ENCODE measurements around the gene LRCOL1. TPM values are rescaled to one million over a fixed set of nuclear protein-coding genes. Genes with fewer than 3 reads are reported as not detected.

Gene LRCOL1
- polyA plus RNA-seq, 3 donors = not detected

GRCh38 chr12:132621657-132622435 lies 11.5 kb upstream of the LRCOL1 start:
- DNase-seq = no peak
- Histone ChIP-seq H3K9ac (ENCODE audit: insufficient read depth, low read length, poor library complexity, severe bottlenecking) (no peak overlapping the region), H3K9me3 (replicated peaks in 1 of 2; ENCODE audit: control insufficient read depth in 1 of 2, insufficient read depth in 1 of 2, low read length in 2 of 2) (peaks cover 11 to 13% of the 10 kb centered on the region in 2 donors), H3K27ac (ENCODE audit: low read depth in 1 of 2, low read length in 2 of 2) (no peak overlapping the region), H3K4me3 (replicated peaks in 1 of 3; ENCODE audit: low read depth in 2 of 3, low read length in 3 of 3) (no peak overlapping the region), H3K4me2 (replicated peaks; ENCODE audit: extremely low read depth, low read length, poor library complexity, severe bottlenecking) (no peak overlapping the region), H4K20me1 (ENCODE audit: insufficient read depth, low read length) (no peaks in the 10 kb centered on the region), H3K27me3 (ENCODE audit: control insufficient read depth in 2 of 2, insufficient read depth in 2 of 2, low read length in 2 of 2) (peaks cover 15 to 36% of the 10 kb centered on the region in 2 donors), H2AFZ (ENCODE audit: insufficient read depth, low read depth, low read length, poor library complexity, severe bottlenecking) (no peak overlapping the region), H3K79me2 (ENCODE audit: insufficient read depth, low read length) (no peaks in the 10 kb centered on the region), H3K36me3 (replicated peaks in 1 of 2; ENCODE audit: control insufficient read depth in 1 of 2, insufficient read depth in 2 of 2, low read length in 2 of 2) (peaks cover 23 to 24% of the 10 kb centered on the region in 2 donors), H3K4me1 (ENCODE audit: control insufficient read depth in 1 of 2, insufficient read depth in 2 of 2, low read length in 2 of 2) (no peaks in the 10 kb centered on the region)
- Mint-ChIP-seq H3K4me1 (peaks cover 2% of the 10 kb centered on the region), H3K27me3 (ENCODE audit: low read depth in 3 of 3) (peaks cover 27 to 48% (median 34%) of the 10 kb centered on the region in 3 donors), H3K9me3 (peaks cover 10 to 19% (median 14%) of the 10 kb centered on the region in 7 donors), H3K27ac (no peak overlapping the region), H3K36me3 (peaks cover 25 to 38% of the 10 kb centered on the region in 2 donors), H3K4me3 (no peak overlapping the region)
- no peak for TF ChIP-seq CTCF (IDR thresholded peaks at IDR 0.05)
- intact Hi-C loops (cut with micrococcal nuclease) = no loop called here
- 76% methylated on average over 19 of the region's 21 CpGs for WGBS (ENCODE audit: insufficient coverage)

- H3K27me3 ChIP-seq (ENCODE audit: control insufficient read depth in 2 of 2, insufficient read depth in 2 of 2, low read length in 2 of 2) = peaks cover 15 to 44% of the 10 kb centered on the region in 2 donors
- TF ChIP-seq CTCF (IDR thresholded peaks at IDR 0.05) = no peak
Measured at GRCh38 chr12:132620899-132621656, 10.7 kb upstream of the LRCOL1 start.

More at GRCh38 chr12:132620899-132621656, 10.7 kb upstream of the LRCOL1 start:
- Histone ChIP-seq H3K36me3 (replicated peaks in 1 of 2; ENCODE audit: control insufficient read depth in 1 of 2, insufficient read depth in 2 of 2, low read length in 2 of 2) (peaks cover 21 to 23% of the 10 kb centered on the region in 2 donors), H3K9ac (ENCODE audit: insufficient read depth, low read length, poor library complexity, severe bottlenecking) (no peak overlapping the region), H3K9me3 (replicated peaks in 1 of 2; ENCODE audit: control insufficient read depth in 1 of 2, insufficient read depth in 1 of 2, low read length in 2 of 2) (peaks cover 19 to 21% of the 10 kb centered on the region in 2 donors), H2AFZ (ENCODE audit: insufficient read depth, low read depth, low read length, poor library complexity, severe bottlenecking) (no peak overlapping the region), H3K4me2 (replicated peaks; ENCODE audit: extremely low read depth, low read length, poor library complexity, severe bottlenecking) (no peak overlapping the region), H3K79me2 (ENCODE audit: insufficient read depth, low read length) (no peaks in the 10 kb centered on the region), H3K4me1 (ENCODE audit: control insufficient read depth in 1 of 2, insufficient read depth in 2 of 2, low read length in 2 of 2) (no peaks in the 10 kb centered on the region), H4K20me1 (ENCODE audit: insufficient read depth, low read length) (no peaks in the 10 kb centered on the region), H3K4me3 (replicated peaks in 1 of 3; ENCODE audit: low read depth in 2 of 3, low read length in 3 of 3) (no peak overlapping the region), H3K27ac (ENCODE audit: low read depth in 1 of 2, low read length in 2 of 2) (no peak overlapping the region)
- Mint-ChIP-seq H3K9me3 (peaks cover 14 to 26% (median 22%) of the 10 kb centered on the region in 7 donors), H3K4me1 (peaks cover 2% of the 10 kb centered on the region), H3K4me3 (no peak overlapping the region), H3K27ac (no peak overlapping the region), H3K27me3 (ENCODE audit: low read depth in 3 of 3) (peaks cover 32 to 56% (median 40%) of the 10 kb centered on the region in 3 donors), H3K36me3 (peaks cover 25 to 34% of the 10 kb centered on the region in 2 donors)
- intact Hi-C loops (cut with micrococcal nuclease) = no loop called here
- WGBS (ENCODE audit: insufficient coverage) = 76% methylated on average over 27 of the region's 28 CpGs
- DNase-seq = no peak
